Body of pancreas (tissue), 4 donors: ENCODE data around the gene WDR83.

Source experiments
- CTCF ChIP-seq, 7 experiments: fragments of 450-650 bp in 4 of 7; fragments of 200-600 bp in 3 of 7; sonication (generic) in 3 of 7; IDR thresholded peaks; one replicate each; pipeline ENCODE4 v1.5.1; 2016 to 2019; ENCODE audit warnings: antibody characterized with exemption in 7 of 7
- POLR2A ChIP-seq, 3 donors: fragments of 450-650 bp; IDR thresholded peaks; one replicate each; pipeline ENCODE4 v1.6.1; 2016; ENCODE audit warnings: antibody characterized with exemption in 3 of 3, mild to moderate bottlenecking in 2 of 3

- TF ChIP-seq CTCF (IDR thresholded peaks at IDR 0.05): no peak
- TF ChIP-seq POLR2A (IDR thresholded peaks at IDR 0.05): no peak
Measured at GRCh38 chr19:12642506-12642905, 24.1 kb upstream of the WDR83 start.
